Upper lobe of left lung (tissue), 6 donors: ENCODE results near the gene CSTPP1. TPM values are rescaled to one million over a fixed set of nuclear protein-coding genes. Genes with fewer than 3 reads are reported as not detected.
"Not testable (repeated sequence)": the region's sequence is repeated elsewhere in the genome, so short reads cannot be mapped to it uniquely, and the experiment has no call there.

ENCODE experiments used
- ATAC-seq, 2 donors: fragments of 200-7000 bp; cut with Tn5 transposase; one replicate each; pipeline ENCODE4 v1.9.1; 2022; ENCODE audit warnings: mild to moderate bottlenecking in 2 of 2, moderate library complexity in 2 of 2; ENCODE audit not compliant: low FRiP score in 2 of 2
- DNase-seq, 2 donors: peaks; one replicate each; pipeline ENCODE4 v3.0.0-alpha.2; 2019 to 2020
- H3K27ac ChIP-seq, 4 donors: fragments of 200-600 bp; sonication (generic); one replicate each; pipeline ENCODE4 v1.5.1; 2016 to 2019
- H3K27me3 ChIP-seq, 4 donors: fragments of 200-600 bp; sonication (generic); one replicate each; pipeline ENCODE4 v1.5.1; 2017 to 2019
- H3K36me3 ChIP-seq, 4 donors: fragments of 200-600 bp; sonication (generic); one replicate each; pipeline ENCODE4 v1.5.1; 2016 to 2019
- H3K4me1 ChIP-seq, 4 donors: fragments of 200-600 bp; sonication (generic); one replicate each; pipeline ENCODE4 v1.5.1; 2018 to 2019
- H3K4me3 ChIP-seq, 4 donors: fragments of 200-600 bp; sonication (generic); one replicate each; pipeline ENCODE4 v1.5.1; 2017 to 2019; ENCODE audit warnings: mild to moderate bottlenecking in 2 of 4, moderate library complexity in 1 of 4
- H3K9me3 ChIP-seq, 4 donors: fragments of 200-600 bp; sonication (generic); one replicate each; pipeline ENCODE4 v1.5.1; 2018 to 2019
- EP300 ChIP-seq, 4 donors: sonication (generic); formaldehyde crosslinking; IDR thresholded peaks; one replicate each; pipeline ENCODE4 v1.5.1; 2017; ENCODE audit warnings: antibody characterized with exemption in 4 of 4, control low read depth in 2 of 4
- POLR2A ChIP-seq, 4 donors: fragments of 450-650 bp; IDR thresholded peaks; one replicate each; pipeline ENCODE4 v1.5.1; 2016 to 2017; ENCODE audit warnings: antibody characterized with exemption in 4 of 4, mild to moderate bottlenecking in 2 of 4
- POLR2AphosphoS5 ChIP-seq, 2 donors: sonication (generic); formaldehyde crosslinking; IDR thresholded peaks; one replicate each; pipeline ENCODE4 v1.5.1; 2017; ENCODE audit warnings: antibody characterized with exemption in 2 of 2
- WGBS, 2 donors: methylation state at CpG; one replicate each; pipeline ENCODE4 v1.1.5; 2017 to 2018; 5-methylcytosine and 5-hydroxymethylcytosine counted together
- total RNA-seq, 6 donors: library from RNA; depleted of rRNA in 4 of 6; stranded (reverse); fragments of >200 nt in 4 of 6; gene quantifications; one replicate each; pipeline versions ENCODE4 v1.1.0 to v1.2.1, GENCODE V29; 2016 to 2021
- TF ChIP-seq, protein P1 (sequence below), 6 experiments: fragments of 450-650 bp in 4 of 6; fragments of 200-600 bp in 2 of 6; sonication (generic) in 2 of 6; IDR thresholded peaks; one replicate each; pipeline ENCODE4 v1.5.1; 2016 to 2019; ENCODE audit warnings: antibody characterized with exemption in 6 of 6
- donor health status: DM: no; HTN: no; CAD: no; lungs with moderate emphysema.
- donor health status: DM: no; HTN: yes; CAD: no; lungs with severe emphysema.

CSTPP1 gene
- total RNA-seq, 6 donors from 2014 or later: 23.9 to 71.2 (median 47.2) TPM

GRCh38 chr11:47071341-47071740, 134.8 kb downstream of the CSTPP1 start:
- Histone ChIP-seq H3K27me3 (no peaks in the 10 kb centered on the region), H3K9me3 (no peaks in the 10 kb centered on the region), H3K4me1 (no peaks in the 10 kb centered on the region), H3K36me3 (no peaks in the 10 kb centered on the region), H3K27ac (no peak overlapping the region), H3K4me3 (no peak overlapping the region)
- DNase-seq (no peak), ATAC-seq (no peak)
- TF ChIP-seq, protein P1, sequence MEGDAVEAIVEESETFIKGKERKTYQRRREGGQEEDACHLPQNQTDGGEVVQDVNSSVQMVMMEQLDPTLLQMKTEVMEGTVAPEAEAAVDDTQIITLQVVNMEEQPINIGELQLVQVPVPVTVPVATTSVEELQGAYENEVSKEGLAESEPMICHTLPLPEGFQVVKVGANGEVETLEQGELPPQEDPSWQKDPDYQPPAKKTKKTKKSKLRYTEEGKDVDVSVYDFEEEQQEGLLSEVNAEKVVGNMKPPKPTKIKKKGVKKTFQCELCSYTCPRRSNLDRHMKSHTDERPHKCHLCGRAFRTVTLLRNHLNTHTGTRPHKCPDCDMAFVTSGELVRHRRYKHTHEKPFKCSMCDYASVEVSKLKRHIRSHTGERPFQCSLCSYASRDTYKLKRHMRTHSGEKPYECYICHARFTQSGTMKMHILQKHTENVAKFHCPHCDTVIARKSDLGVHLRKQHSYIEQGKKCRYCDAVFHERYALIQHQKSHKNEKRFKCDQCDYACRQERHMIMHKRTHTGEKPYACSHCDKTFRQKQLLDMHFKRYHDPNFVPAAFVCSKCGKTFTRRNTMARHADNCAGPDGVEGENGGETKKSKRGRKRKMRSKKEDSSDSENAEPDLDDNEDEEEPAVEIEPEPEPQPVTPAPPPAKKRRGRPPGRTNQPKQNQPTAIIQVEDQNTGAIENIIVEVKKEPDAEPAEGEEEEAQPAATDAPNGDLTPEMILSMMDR (IDR thresholded peaks at IDR 0.05): no peak
- TF ChIP-seq POLR2A (IDR thresholded peaks at IDR 0.05): no peak
- no peak for TF ChIP-seq EP300 (IDR thresholded peaks at IDR 0.05)
- no peak for TF ChIP-seq POLR2AphosphoS5 (IDR thresholded peaks at IDR 0.05)
- 80% methylated on average over 3 of the region's 3 CpGs for WGBS, 2 donors

GRCh38 chr11:47071791-47072261, 135.3 kb downstream of the CSTPP1 start:
- 74 to 80% methylated on average over 2 of the region's 2 CpGs for WGBS, 2 donors
- DNase-seq: no peak

DNA sequence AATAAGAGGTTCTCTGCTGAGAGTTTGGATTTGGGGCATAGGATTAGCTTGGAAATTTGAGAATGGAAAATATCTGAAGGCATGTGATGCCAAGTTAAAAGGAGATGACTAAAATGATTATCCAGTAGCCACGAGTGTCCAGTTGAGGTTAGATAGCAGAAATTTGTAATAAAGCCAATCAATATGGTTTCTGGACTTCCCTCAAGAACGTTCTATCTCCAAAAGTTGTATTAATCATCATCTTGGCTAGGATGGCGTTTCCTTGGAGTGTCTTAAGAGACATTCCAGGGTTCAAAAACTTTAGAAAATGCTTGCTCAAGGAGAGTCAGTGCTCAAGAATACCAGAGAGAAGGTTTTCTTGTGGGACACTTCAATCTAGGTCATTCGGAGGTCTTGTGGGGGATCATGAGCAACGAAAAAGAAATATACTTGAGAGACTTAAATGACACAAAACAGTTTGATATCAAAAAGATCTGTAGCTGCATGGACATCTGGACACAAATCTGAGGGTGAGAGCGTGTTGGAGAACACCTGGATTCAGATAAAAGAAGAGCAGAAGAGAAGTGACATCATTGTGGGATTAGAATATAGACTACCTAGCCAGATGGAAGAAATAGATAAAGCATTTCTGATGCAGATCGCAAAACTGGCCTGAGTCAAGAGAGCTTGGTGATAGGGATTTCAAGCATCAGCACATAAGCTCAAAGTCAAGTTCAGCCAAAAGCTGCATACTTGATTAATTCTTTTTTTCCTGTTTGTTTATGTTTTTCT, 142.4 kb downstream of the CSTPP1 start:
- Histone ChIP-seq H3K9me3 (no peaks in the 10 kb centered on the region), H3K27ac (no peak overlapping the region), H3K4me1 (no peaks in the 10 kb centered on the region), H3K27me3 (no peaks in the 10 kb centered on the region), H3K4me3 (no peak overlapping the region), H3K36me3 (no peaks in the 10 kb centered on the region)
- TF ChIP-seq, protein P1 (IDR thresholded peaks at IDR 0.05): no peak
- TF ChIP-seq EP300 (IDR thresholded peaks at IDR 0.05): no peak
- no peak for TF ChIP-seq POLR2AphosphoS5 (IDR thresholded peaks at IDR 0.05)
- no peak for TF ChIP-seq POLR2A (IDR thresholded peaks at IDR 0.05)
- DNase-seq (no peak), ATAC-seq (no peak)
- 66 to 72% methylated on average over 7 of the region's 7 CpGs for WGBS, 2 donors

More at GRCh38 chr11:47071791-47072261, 135.3 kb downstream of the CSTPP1 start:
- H3K9me3 ChIP-seq: no peaks in the 10 kb centered on the region
- no peak overlapping the region for H3K27ac ChIP-seq
- H3K4me1 ChIP-seq: no peaks in the 10 kb centered on the region
- no peaks in the 10 kb centered on the region for H3K36me3 ChIP-seq
- H3K27me3 ChIP-seq: no peaks in the 10 kb centered on the region
- no peak overlapping the region for H3K4me3 ChIP-seq
- TF ChIP-seq EP300 (IDR thresholded peaks at IDR 0.05): no peak
- TF ChIP-seq, protein P1 (IDR thresholded peaks at IDR 0.05): no peak
- no peak for TF ChIP-seq POLR2A (IDR thresholded peaks at IDR 0.05)
- no peak for TF ChIP-seq POLR2AphosphoS5 (IDR thresholded peaks at IDR 0.05)
- ATAC-seq: peak in 1 of 2 donors; percentile 65

DNA sequence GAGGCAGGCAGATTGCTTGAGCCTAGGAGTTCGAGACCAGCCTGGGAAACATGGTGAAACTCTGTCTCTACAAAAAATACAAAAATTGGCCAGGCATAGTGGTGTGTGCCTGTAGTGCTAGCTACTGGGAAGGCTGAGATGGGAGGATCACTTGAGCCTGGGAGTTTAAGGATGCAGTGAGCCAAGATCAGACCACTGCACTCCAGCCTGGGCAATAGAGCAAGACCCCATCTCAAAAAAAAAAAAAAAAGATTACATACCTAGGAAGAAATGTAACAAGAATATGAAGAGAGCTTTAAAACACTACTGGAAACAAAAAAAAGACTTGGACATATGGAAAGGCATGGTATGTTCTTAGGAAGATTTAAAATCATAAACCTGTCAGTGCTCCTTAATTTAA, 144.2 kb downstream of the CSTPP1 start:
- not testable (repeated sequence) for H3K4me1 ChIP-seq, H3K27me3 ChIP-seq, H3K27ac ChIP-seq, H3K36me3 ChIP-seq, H3K9me3 ChIP-seq, DNase-seq, ATAC-seq, H3K4me3 ChIP-seq
- WGBS, 2 donors: 84 to 94% methylated on average over 1 of the region's 1 CpG

DNA sequence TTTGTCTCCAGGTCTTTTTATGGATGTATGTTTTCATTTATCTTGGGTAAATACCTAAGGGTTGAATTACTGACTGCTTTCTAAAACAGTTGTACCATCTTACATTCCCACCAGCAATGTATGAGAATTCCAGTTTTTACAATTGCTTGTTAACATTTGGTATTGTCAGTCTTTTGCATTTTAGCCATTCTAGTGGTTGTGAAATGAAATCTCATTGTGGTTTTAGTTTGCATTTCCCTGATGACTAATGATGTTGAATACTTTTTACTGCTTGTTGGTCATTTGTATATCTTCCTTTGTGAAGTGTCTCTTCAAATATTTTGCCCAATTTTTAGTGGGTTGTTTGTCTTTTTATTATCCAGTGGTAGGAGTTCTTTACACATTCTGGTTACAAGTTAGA, 147.4 kb downstream of the CSTPP1 start:
- no peaks in the 10 kb centered on the region for H3K36me3 ChIP-seq
- no peak overlapping the region for H3K4me3 ChIP-seq
- H3K4me1 ChIP-seq: no peaks in the 10 kb centered on the region
- DNase-seq: no peak
- no peaks in the 10 kb centered on the region for H3K9me3 ChIP-seq
- no peak overlapping the region for H3K27ac ChIP-seq
- TF ChIP-seq POLR2A (IDR thresholded peaks at IDR 0.05) (no peak), EP300 (IDR thresholded peaks at IDR 0.05) (no peak), POLR2AphosphoS5 (IDR thresholded peaks at IDR 0.05) (no peak)
- TF ChIP-seq, protein P1 (IDR thresholded peaks at IDR 0.05): no peak
- ATAC-seq: no peak
- H3K27me3 ChIP-seq: no peaks in the 10 kb centered on the region
